GM21528 (cell line): ENCODE data around the gene MYO3B.
"Not testable (repeated sequence)": the region's sequence is repeated elsewhere in the genome, so short reads cannot be mapped to it uniquely, and the experiment has no call there.

ENCODE experiments used
- ATAC-seq: cut with Tn5 transposase; IDR thresholded peaks from one replicate; pipeline ENCODE4 v1.9.1; 2021; ENCODE audit warnings: mild to moderate bottlenecking, moderate library complexity; ENCODE audit not compliant: unreplicated experiment, low FRiP score

MYO3B gene

GRCh38 chr2:170455617-170456426, 277.9 kb downstream of the MYO3B start:
- ATAC-seq, result no peak

GRCh38 chr2:170456914-170457313, 279.0 kb downstream of the MYO3B start:
- ATAC-seq, result no peak

- no peak for ATAC-seq
Measured at GRCh38 chr2:170457742-170458141, 279.8 kb downstream of the MYO3B start.

GRCh38 chr2:170461889-170462288, 283.9 kb downstream of the MYO3B start:
- ATAC-seq, result no peak

GRCh38 chr2:170462433-170463205, 284.7 kb downstream of the MYO3B start:
- ATAC-seq, result no peak

GRCh38 chr2:170463206-170463537, 285.2 kb downstream of the MYO3B start:
- ATAC-seq, result no peak

GRCh38 chr2:170464268-170464667, 286.3 kb downstream of the MYO3B start:
- no peak for ATAC-seq

- ATAC-seq, result no peak
Measured at GRCh38 chr2:170465241-170465640, 287.3 kb downstream of the MYO3B start.

GRCh38 chr2:170466632-170467031, 288.7 kb downstream of the MYO3B start:
- no peak for ATAC-seq

- no peak for ATAC-seq
Measured at GRCh38 chr2:170467568-170468422, 289.8 kb downstream of the MYO3B start.

- no peak for ATAC-seq
Measured at GRCh38 chr2:170468557-170468956, 290.6 kb downstream of the MYO3B start.

GRCh38 chr2:170472498-170472897, 294.6 kb downstream of the MYO3B start:
- ATAC-seq, result not testable (repeated sequence)

GRCh38 chr2:170475878-170476277, 297.9 kb downstream of the MYO3B start:
- no peak for ATAC-seq

GRCh38 chr2:170477630-170478029, 299.7 kb downstream of the MYO3B start:
- ATAC-seq, result no peak

GRCh38 chr2:170481201-170481600, 303.3 kb downstream of the MYO3B start:
- ATAC-seq, result no peak

- ATAC-seq, result no peak
Measured at GRCh38 chr2:170484552-170484951, 306.6 kb downstream of the MYO3B start.

GRCh38 chr2:170485254-170486026, 307.5 kb downstream of the MYO3B start:
- no peak for ATAC-seq

- ATAC-seq, result no peak
Measured at GRCh38 chr2:170486730-170487129, 308.8 kb downstream of the MYO3B start.

- ATAC-seq, result no peak
Measured at GRCh38 chr2:170488807-170489206, 310.9 kb downstream of the MYO3B start.

- ATAC-seq, result no peak
Measured at GRCh38 chr2:170492010-170492409, 314.1 kb downstream of the MYO3B start.
